GM10847 (cell line): ENCODE data around the gene C17orf75.

Experiments used
- POLR2A ChIP-seq: IDR thresholded peaks from 2 replicates; pipeline ENCODE4 v1.6.1; 2011; ENCODE audit not compliant: insufficient read length; ENCODE audit errors: extremely low read depth

C17orf75 gene, protein sequence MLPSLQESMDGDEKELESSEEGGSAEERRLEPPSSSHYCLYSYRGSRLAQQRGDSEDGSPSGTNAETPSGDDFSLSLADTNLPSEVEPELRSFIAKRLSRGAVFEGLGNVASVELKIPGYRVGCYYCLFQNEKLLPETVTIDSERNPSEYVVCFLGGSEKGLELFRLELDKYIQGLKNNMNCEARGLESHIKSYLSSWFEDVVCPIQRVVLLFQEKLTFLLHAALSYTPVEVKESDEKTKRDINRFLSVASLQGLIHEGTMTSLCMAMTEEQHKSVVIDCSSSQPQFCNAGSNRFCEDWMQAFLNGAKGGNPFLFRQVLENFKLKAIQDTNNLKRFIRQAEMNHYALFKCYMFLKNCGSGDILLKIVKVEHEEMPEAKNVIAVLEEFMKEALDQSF

DNA sequence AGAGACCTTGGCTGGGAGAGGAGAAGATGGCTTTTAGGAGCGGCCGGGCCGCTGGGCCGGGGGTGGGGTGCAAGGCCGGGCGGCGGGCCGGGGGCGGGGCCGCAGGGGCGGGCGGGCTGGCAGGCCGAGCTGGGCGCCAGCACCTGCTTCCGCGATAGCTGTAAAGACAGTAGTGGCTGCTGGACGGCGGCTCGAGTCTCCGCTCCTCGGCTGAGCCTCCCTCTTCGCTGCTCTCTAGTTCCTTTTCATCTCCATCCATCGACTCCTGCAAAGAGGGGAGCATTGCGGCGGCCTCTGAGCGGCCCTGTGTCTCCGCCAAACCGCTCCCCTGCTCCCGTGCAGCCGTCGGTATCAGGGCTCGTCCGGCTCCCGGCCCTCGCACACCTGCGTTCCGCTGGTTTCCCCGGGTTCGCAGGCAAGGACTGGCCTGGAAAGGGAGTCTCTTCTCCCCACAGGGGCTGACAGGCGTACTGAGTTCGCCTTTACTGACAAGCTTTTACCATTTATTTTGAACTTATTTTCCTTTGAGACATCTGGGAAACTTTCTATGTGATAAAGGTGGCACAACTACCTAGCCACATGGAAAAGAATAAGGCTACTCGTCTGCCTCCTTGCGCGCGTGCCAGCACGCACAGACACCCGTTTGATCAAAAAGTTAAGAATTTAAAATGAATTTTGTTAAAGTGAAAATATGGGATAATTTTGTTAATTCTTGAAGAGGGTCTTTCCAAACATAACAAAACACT, at the start of gene C17orf75:
Gene C17orf75 (minus strand): TSS at position 317 of the 746 bp plus-strand sequence. CDS start 34 bp downstream, at position 283.
- TF ChIP-seq POLR2A, result no peak

DNA sequence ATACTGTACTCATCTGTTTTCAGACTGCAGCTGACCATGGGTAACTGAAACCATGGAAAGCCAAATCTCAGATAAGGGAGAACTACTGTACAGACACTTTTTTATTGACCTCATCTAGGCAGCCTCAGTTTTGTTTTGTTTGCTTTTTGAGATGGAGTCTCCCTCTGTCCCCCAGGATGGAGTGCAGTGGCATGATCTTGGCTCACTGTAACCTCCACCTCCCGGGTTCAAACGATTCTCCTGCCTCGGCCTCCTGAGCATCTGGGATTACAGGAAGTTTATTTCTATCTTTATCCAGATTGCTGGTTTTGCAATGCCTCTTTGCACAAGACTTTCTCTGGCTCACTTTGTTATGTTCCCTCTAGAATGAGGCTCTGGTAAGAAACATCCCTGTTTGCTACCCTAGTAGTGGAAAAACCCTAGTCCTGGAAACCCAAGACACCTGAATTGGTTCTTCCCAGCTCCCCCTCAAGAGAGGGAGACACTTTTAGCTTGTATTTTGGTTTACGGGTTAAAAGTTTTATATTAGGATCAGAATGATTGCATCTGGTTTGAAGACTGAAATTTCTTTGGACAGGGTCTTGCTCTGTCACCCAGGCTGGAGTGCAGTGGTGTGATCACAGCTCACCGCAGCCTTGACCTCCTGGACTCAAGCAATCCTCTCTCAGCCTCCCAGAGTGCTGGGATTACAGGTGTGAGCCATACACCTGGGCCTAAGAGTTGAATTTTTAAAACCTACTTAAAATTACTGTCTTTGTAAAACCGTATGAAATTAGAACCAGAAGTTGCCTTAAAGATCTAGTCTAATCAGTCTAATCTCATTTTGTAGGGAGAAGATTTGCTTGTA, 46.9 kb upstream of the C17orf75 start:
- no peak for TF ChIP-seq POLR2A

DNA sequence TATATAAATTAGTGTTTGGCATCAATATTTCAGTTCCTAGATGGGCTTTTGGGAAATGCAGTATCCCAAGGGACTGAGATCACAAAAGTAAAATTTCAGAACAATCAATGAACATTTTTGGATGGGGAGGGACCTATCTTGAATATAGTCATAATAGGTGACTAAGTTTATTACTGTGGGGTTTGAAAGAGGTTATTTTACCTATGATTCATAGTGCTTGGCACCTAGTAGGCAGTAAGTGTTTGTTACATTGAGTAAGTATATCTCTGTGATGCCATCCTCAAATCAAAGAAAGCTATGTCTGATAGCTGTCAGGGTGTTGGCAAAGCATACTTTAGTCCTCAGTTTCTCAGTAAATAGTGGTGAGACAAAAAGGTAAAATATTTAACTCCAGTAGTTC, 44.9 kb upstream of the C17orf75 start:
- no peak for TF ChIP-seq POLR2A

DNA sequence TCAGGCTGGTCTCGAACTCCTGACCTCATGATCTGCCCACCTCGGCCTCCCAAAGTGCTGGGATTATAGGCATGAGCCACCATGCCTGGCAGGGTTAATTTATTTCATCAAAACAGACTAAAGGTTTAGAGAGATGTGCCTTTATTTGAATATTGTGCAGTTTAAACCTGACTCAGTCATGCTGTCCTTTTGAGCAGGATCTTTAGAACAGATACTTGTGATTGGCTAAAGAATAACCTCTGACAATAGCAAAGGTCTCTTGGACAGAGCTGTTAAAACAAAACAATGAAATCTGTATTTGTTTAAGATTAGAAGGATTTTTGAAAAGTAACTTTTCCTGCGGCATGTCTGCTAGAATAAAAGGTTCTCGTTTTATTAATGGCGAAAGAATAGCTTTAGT, 44.0 kb upstream of the C17orf75 start:
- no peak for TF ChIP-seq POLR2A

DNA sequence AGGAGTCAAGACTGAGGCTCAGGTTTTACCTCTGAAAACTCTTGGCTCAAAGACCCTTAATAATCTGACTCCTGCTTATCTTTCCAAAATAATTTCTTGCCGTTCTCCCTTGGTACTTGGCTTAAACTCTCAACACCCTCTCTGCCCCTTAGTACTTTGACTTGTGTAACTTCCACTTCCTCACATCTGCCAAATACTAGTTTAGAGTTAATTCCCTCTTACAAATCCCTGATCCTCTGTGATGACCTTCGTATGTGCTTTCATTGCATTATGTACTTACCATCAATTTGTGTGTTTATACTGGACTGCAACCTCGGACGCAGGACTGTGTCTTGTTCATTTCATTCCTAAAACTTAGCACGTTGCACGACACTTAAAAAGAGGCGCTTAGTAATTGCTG, 43.1 kb upstream of the C17orf75 start:
- no peak for TF ChIP-seq POLR2A

DNA sequence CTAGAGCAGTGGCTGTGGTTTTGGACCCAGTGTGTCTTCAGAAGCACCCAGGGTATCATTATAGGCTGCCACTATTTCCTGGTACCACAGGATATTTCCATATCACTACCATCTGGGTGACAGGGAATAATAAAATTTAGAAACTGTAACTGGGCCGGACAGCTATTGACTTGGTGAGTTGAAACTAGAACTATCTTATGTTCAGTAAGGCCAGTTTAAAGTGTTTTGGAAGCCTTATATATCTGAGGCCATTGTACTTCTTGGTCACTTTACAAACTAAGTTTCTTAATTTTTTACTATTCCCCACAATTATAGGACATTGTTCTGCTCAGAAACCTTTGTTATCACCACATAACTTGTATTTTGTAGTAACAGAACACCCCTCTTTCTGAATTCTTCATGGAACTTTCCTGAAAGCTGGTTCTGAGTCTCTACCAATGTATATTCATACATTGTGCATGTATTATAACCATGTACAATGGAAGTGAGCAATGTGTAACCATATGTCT, 42.0 kb upstream of the C17orf75 start:
- no peak for TF ChIP-seq POLR2A

DNA sequence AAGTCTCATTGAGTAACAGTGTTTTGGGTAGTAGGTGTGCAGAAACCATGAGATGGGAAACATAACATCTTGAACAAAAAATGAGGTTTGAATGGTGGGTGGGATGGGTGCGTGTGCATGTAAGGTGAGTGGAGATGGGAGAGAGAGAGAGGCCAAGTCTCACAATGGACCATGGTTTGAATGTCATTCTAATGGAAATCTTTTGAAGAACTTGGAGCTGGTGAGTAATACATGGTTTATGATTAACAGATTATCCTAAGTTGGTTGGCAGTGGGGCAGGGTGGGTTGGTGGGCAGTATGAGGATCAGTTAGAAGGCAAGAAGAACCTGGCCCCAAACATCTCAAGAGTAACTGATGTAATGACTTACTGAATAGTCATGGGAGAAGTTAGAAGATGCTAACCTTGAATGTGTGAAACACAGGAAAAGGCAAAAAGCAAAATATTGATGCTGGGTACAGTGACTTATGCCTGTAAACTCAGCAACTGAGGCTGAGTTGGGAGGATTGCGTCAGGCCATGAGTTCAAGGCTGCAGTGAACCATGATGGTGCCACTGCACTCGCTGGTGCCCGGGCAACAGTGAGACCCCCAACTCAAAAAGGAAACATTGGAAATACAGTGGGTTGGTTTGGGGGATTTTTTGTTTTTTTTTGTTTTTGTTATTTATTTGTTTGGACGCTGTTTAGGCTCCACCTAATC, 40.7 kb upstream of the C17orf75 start:
- TF ChIP-seq POLR2A, result no peak

DNA sequence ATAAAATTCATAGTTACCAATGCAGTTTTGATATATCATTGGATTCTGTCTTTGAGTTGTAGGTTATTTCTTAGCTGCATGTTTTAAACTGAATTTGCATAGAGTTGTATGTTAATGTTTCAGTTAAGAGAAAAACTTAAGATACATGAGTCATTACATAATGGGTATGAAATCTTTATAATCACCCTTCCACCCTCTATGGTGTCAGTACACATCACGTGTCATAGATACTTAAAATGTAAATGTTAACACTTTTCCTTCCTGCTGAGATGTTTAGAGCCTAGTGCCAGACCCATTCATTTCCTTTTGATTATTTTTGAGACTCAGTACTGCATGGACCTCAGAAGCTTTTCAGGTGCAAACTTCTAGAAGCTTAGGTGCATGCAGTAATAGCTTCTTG, 28.5 kb upstream of the C17orf75 start:
- no peak for TF ChIP-seq POLR2A

DNA sequence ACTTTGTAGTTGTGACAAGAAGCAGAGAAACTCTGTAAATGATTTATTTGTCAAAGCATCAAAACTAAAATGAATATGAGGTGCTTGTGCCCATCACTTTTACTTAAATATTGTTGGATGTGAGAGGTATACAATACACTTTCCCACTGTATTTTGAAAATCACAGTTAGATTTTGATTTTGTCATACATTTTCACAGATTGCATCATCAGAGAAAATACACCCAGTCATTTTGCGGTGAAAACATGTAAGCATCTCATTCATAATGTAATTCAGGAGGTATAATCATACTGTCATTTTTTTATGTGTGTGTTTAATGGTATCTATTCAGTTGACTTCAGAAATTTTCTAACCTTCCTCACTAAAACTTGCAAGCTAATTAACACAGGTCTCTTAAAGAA, 19.3 kb upstream of the C17orf75 start:
- no peak for TF ChIP-seq POLR2A

DNA sequence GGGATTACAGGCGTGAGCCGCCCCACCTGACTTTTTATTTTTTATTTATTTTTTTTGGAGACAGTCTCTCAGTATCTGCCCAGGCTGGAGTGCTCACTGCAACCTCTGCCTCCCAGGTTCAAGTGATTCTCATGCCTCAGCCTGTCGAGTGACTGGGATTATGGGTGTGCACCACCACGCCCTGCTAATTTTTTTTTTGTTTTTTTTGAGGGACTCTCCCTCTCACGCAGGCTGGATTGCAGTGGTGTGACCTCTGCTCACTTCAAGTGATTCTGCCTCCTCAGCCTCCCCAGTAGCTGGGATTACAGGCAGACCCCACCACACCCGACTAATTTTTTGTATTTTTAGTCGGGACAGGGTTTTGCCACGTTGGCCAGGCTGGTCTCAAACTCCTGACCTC, 15.6 kb upstream of the C17orf75 start:
- no peak for TF ChIP-seq POLR2A

DNA sequence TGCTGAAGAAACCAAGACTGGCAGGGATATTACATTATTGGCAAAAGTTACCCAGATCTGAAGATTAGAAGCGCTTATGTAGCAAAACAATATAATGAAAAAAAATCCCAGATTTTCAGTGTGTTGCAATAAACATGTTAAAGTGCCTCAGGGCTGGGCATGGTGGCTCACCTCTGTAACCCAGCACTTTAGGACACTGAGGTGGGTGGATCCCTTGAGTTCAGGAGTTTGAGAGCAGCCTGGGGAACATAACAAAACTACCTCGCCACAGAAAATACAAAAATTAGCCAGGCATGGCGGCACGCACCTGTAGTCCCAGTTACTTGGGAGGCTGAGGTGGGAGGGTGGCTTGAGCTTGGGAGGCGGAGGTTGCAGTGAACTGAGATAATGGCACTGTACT, 14.8 kb upstream of the C17orf75 start:
- no peak for TF ChIP-seq POLR2A

DNA sequence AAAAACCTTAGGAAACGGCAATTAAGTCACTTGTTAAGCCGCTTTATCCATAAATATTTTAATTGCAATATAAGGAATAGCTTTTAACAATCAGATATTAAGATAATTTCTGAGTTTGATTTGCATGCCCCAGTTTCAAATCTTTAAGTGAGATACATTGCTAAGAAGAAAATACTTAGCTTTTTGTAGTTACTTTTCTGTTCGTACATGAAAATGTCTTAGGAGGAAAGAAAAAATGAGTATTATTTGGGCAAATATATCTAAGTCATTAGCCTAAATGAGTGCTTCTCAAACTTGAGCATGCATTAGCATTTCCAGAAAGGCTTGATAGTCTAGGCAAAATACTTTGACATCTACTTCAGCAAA, 14.4 kb upstream of the C17orf75 start:
- no peak for TF ChIP-seq POLR2A

DNA sequence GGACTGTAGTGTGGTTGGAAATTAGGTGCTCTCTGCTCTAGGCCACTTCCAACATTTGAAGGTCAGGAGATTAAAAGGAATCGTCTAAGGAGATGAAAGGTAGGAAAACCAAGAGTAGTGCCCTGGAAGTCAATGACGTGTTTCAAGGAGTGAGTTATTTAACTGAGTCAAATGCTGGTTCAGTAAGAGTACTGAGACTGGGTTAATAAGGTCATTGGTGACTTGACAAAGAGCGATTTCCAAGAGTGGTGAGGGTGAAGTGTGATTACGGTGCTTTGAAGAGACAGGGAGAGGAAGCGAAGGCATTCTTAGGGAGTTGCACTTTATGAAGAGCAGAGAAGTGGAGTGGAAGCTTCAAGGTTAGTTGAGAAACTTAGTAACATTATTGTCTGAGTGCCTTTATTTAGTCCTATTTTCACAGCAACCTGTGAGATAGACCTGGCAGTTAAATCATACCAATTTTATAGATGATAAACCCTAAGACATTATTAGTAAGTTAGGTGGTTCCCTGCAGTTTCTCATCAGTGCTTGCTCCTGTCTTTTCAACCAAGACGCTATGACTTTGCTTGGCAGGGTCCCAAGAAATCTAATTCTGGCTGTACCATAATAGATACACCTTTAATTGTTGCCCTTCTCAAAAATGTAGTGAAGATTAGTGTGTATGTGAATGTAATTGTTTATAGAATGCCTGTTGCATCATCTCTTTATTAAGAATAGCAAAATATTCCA, 13.8 kb upstream of the C17orf75 start:
- TF ChIP-seq POLR2A, result no peak
